PFSK-1 (cell line): ENCODE data around the gene TOP2A.

Experiments
- FOXP2 ChIP-seq: optimal IDR thresholded peaks from 2 replicates; pipeline ENCODE3; 2011; ENCODE audit warnings: borderline replicate concordance, control low read depth, inconsistent platforms; ENCODE audit not compliant: insufficient read depth; ENCODE audit errors: extremely low read length, extremely low read depth
- POLR2AphosphoS5 ChIP-seq: IDR thresholded peaks from 2 replicates; pipeline ENCODE4 v1.6.1; 2012; ENCODE audit warnings: low read depth, mild to moderate bottlenecking, control low read depth, low read length, moderate library complexity
- REST ChIP-seq, 2 experiments: IDR thresholded peaks; 2 replicates each; pipeline versions ENCODE4 v1.6.1 to v1.8.0; 2011 to 2012; ENCODE audit warnings: low read depth in 2 of 2, low read length in 2 of 2, control low read depth in 1 of 2, inconsistent platforms in 1 of 2, mild to moderate bottlenecking in 1 of 2, moderate library complexity in 1 of 2; ENCODE audit not compliant: insufficient read depth in 1 of 2
- SIN3A ChIP-seq: IDR thresholded peaks from 2 replicates; pipeline ENCODE4 v1.6.1; 2012; ENCODE audit warnings: mild to moderate bottlenecking, low read length, moderate library complexity, borderline replicate concordance; ENCODE audit not compliant: insufficient read depth
- TAF1 ChIP-seq: IDR thresholded peaks from 2 replicates; pipeline ENCODE4 v1.6.1; 2012; ENCODE audit warnings: low read length, control low read depth, borderline replicate concordance; ENCODE audit not compliant: insufficient read depth

GRCh38 chr17:40360091-40360490 is 57.6 kb downstream of the TOP2A start:
- no peak for TF ChIP-seq TAF1
- no peak for TF ChIP-seq REST (IDR thresholded peaks at IDR 0.05; ENCODE audit: insufficient read depth in 1 of 2, low read depth in 2 of 2, low read length in 2 of 2)
- no peak for TF ChIP-seq POLR2AphosphoS5
- no peak for TF ChIP-seq SIN3A
- TF ChIP-seq FOXP2 = no peak
